ENCODE data around the gene SLC39A11. TPM values are rescaled to one million over a fixed set of nuclear protein-coding genes. Genes with fewer than 3 reads are reported as not detected.
"Not testable (repeated sequence)": the region's sequence is repeated elsewhere in the genome, so short reads cannot be mapped to it uniquely, and the experiment has no call there.

The SLC39A11 gene
- 24.4 TPM for polyA plus RNA-seq (ENCODE audit: insufficient read length)
- long read RNA-seq, donor 1, partial matches to known transcripts: 0 of 6 reads
- long read RNA-seq, donor 1, other reads (novel, unspliced or antisense): 0 of 6 reads
- long read RNA-seq, donor 2, partial matches to known transcripts: 0 of 3 reads
- long read RNA-seq, donor 2, other reads (novel, unspliced or antisense): 0 of 3 reads
- long read RNA-seq, donor 3, partial matches to known transcripts: 0 of 2 reads
- long read RNA-seq, donor 3, other reads (novel, unspliced or antisense): 0 of 2 reads
- long read RNA-seq, donor 4: 0 reads
- long read RNA-seq, donor 5: 0 reads
- long read RNA-seq, donor 6, partial matches to known transcripts: 0 of 3 reads
- long read RNA-seq, donor 6, other reads (novel, unspliced or antisense): 0 of 3 reads
- long read RNA-seq, donor 7, partial matches to known transcripts: 0 of 3 reads
- long read RNA-seq, donor 7, other reads (novel, unspliced or antisense): 0 of 3 reads
- long read RNA-seq, donor 8: 0 reads

GRCh38 chr17:73092523-73093135 lies at the start of gene SLC39A11:
TSS of gene SLC39A11 (minus strand) at chr17:73092688. CDS start at chr17:73088764, 3,924 bp downstream.
- DNase-seq: peak; percentile 89

- DNase-seq: no peak
These were observed 48.9 kb upstream of the SLC39A11 start for GRCh38 chr17:73141411-73141810.

GRCh38 chr17:73140566-73140965 lies 48.1 kb upstream of the SLC39A11 start:
- no peak for DNase-seq

- no peak for DNase-seq
These were observed 46.8 kb upstream of the SLC39A11 start for GRCh38 chr17:73139296-73139695.

- no peak for DNase-seq
These were observed 46.2 kb upstream of the SLC39A11 start for GRCh38 chr17:73138541-73139138.

GRCh38 chr17:73137376-73137775 lies 44.9 kb upstream of the SLC39A11 start:
- DNase-seq: no peak

- no peak for DNase-seq
These were observed 43.3 kb upstream of the SLC39A11 start for GRCh38 chr17:73135766-73136165.

- DNase-seq: no peak
These were observed 41.6 kb upstream of the SLC39A11 start for GRCh38 chr17:73133911-73134649.

- no peak for DNase-seq
These were observed 39.6 kb upstream of the SLC39A11 start for GRCh38 chr17:73132085-73132492.

GRCh38 chr17:73131439-73131838 lies 39.0 kb upstream of the SLC39A11 start:
- not testable (repeated sequence) for DNase-seq

GRCh38 chr17:73130977-73131376 lies 38.5 kb upstream of the SLC39A11 start:
- no peak for DNase-seq

GRCh38 chr17:73128496-73128895 lies 36.0 kb upstream of the SLC39A11 start:
- no peak for DNase-seq

- no peak for DNase-seq
These were observed 34.4 kb upstream of the SLC39A11 start for GRCh38 chr17:73126716-73127473.

- DNase-seq: no peak
These were observed 31.3 kb upstream of the SLC39A11 start for GRCh38 chr17:73123606-73124320.

- no peak for DNase-seq
These were observed 30.6 kb upstream of the SLC39A11 start for GRCh38 chr17:73122953-73123605.

- no peak for DNase-seq
These were observed 29.0 kb upstream of the SLC39A11 start for GRCh38 chr17:73121506-73121905.

- no peak for DNase-seq
These were observed 27.1 kb upstream of the SLC39A11 start for GRCh38 chr17:73119631-73120030.

GRCh38 chr17:73118951-73119391 lies 26.5 kb upstream of the SLC39A11 start:
- no peak for DNase-seq

GRCh38 chr17:73118139-73118538 lies 25.7 kb upstream of the SLC39A11 start:
- DNase-seq: no peak

GRCh38 chr17:73112246-73112645 lies 19.8 kb upstream of the SLC39A11 start:
- DNase-seq: no peak

Measured in left kidney (tissue), 8 donors.